HCT116 (cell line): ENCODE data around the gene HEXIM1. TPM values are rescaled to one million over a fixed set of nuclear protein-coding genes. Genes with fewer than 3 reads are reported as not detected.
A peak's percentile ranks its signal among the peaks of the same experiment; 100 is the strongest.

Experiments
- ATAC-seq: fragments of 200-7000 bp; cut with Tn5 transposase; 2 replicates; pipeline ENCODE4 v1.9.1; 2020; ENCODE audit warnings: mild to moderate bottlenecking, moderate library complexity
- BruUV-seq: library from RNA; stranded (reverse); fragments of 400-500 nt; replicated peaks from 2 replicates; lab custom pipeline; 2021; lab: Mats Ljungman, UMichigan
- CTCF ChIA-PET: fragments of 300-600 bp; sonication (Branson Sonifier 250); formaldehyde crosslinking; loops from one replicate; lab custom pipeline; 2021; ENCODE audit warnings: antibody characterized with exemption; lab: Charles Lee
- POLR2A ChIA-PET: fragments of 300-600, 350-600 bp; sonication (Branson Sonifier 250); formaldehyde crosslinking; loops from one replicate; lab custom pipeline; 2021; ENCODE audit warnings: antibody characterized with exemption; lab: Charles Lee
- RAD21 ChIA-PET, 2 experiments: fragments of 300-600 bp; sonication (Branson Sonifier 250); formaldehyde crosslinking; loops; one replicate each; lab custom pipeline; 2023; ENCODE audit warnings: low total read pairs in 2 of 2; ENCODE audit not compliant: uncharacterized antibody in 2 of 2, unreplicated experiment in 2 of 2, low non-redundant PET in 1 of 2; lab: Charles Lee
- DNase-seq: peaks from one replicate; pipeline ENCODE4 v3.0.0-alpha.2; 2010; ENCODE audit warnings: low read depth, low spot score
- H2AFZ ChIP-seq: fragments of 200-600 bp; shearing (Covaris generic), sonication (generic); 2 replicates; pipeline ENCODE4 v1.6.1; 2017; ENCODE audit warnings: low read depth, mixed run types, mixed read lengths, antibody characterized with exemption, low read length; ENCODE audit not compliant: poor library complexity, severe bottlenecking
- H3K27ac ChIP-seq: 2 replicates; pipeline ENCODE4 v1.5.1; 2012; ENCODE audit warnings: low read depth, low read length
- H3K27me3 ChIP-seq: fragments of 200-600 bp; sonication (generic); 2 replicates; pipeline ENCODE4 v1.6.1; 2016; ENCODE audit warnings: mixed run types, low read length, mixed read lengths; ENCODE audit not compliant: insufficient read depth
- H3K36me3 ChIP-seq, 2 experiments: fragments of 200-500 bp in 1 of 2; fragments of 200-600 bp in 1 of 2; sonication (Bioruptor generic) in 1 of 2; sonication (generic) in 1 of 2; 2 replicates each; pipeline versions ENCODE4 v1.5.1 to v1.6.1; 2014 to 2016; ENCODE audit warnings: low read length in 2 of 2, inconsistent platforms in 1 of 2, mixed read lengths in 1 of 2, mixed run types in 1 of 2; ENCODE audit not compliant: insufficient read depth in 2 of 2, control insufficient read depth in 1 of 2
- H3K4me1 ChIP-seq, 2 experiments: fragments of 200-600 bp in 1 of 2; sonication (generic) in 1 of 2; 2 replicates each; pipeline versions ENCODE4 v1.5.1 to v1.6.1; 2012 to 2017; ENCODE audit warnings: low read length in 2 of 2, inconsistent platforms in 1 of 2, mild to moderate bottlenecking in 1 of 2, mixed read lengths in 1 of 2, mixed run types in 1 of 2, moderate library complexity in 1 of 2; ENCODE audit not compliant: insufficient read depth in 2 of 2, control insufficient read depth in 1 of 2
- H3K4me2 ChIP-seq: fragments of 200-600 bp; sonication (generic); 2 replicates; pipeline ENCODE4 v1.6.1; 2017; ENCODE audit warnings: mixed run types, low read length, mixed read lengths
- H3K4me3 ChIP-seq, 2 experiments: fragments of 200-600 bp in 1 of 2; sonication (generic) in 1 of 2; replicated peaks in 1 of 2; 2 replicates each; pipeline ENCODE4 v1.5.1; 2011 to 2016; ENCODE audit warnings: low read length in 2 of 2, control low read depth in 1 of 2, low read depth in 1 of 2, mild to moderate bottlenecking in 1 of 2, mixed read lengths in 1 of 2, mixed run types in 1 of 2
- H3K79me2 ChIP-seq: fragments of 200-600 bp; sonication (generic); 2 replicates; pipeline ENCODE4 v1.6.1; 2017; ENCODE audit warnings: mild to moderate bottlenecking, mixed run types, low read length, moderate library complexity, mixed read lengths; ENCODE audit not compliant: insufficient read depth
- H3K9ac ChIP-seq: fragments of 200-600 bp; sonication (generic); 2 replicates; pipeline ENCODE4 v1.6.1; 2016; ENCODE audit warnings: low read length, mixed read lengths
- H3K9me2 ChIP-seq: fragments of 200-600 bp; sonication (generic), shearing (Covaris generic); 2 replicates; pipeline ENCODE4 v1.6.1; 2017; ENCODE audit warnings: mixed run types, mild to moderate bottlenecking, moderate library complexity; ENCODE audit not compliant: insufficient read depth
- H3K9me3 ChIP-seq, 2 experiments: fragments of 200-500 bp in 1 of 2; fragments of 200-600 bp in 1 of 2; sonication (Bioruptor generic) in 1 of 2; sonication (generic) in 1 of 2; 2 replicates each; pipeline ENCODE4 v1.6.1; 2014 to 2017; ENCODE audit warnings: low read length in 2 of 2, mixed read lengths in 2 of 2, inconsistent platforms in 1 of 2, low read depth in 1 of 2, mild to moderate bottlenecking in 1 of 2, mixed run types in 1 of 2, moderate library complexity in 1 of 2; ENCODE audit not compliant: control insufficient read depth in 1 of 2, insufficient read depth in 1 of 2
- H4K20me1 ChIP-seq: fragments of 200-600 bp; sonication (generic), shearing (Covaris generic); 2 replicates; pipeline ENCODE4 v1.6.1; 2017; ENCODE audit warnings: mixed run types, mild to moderate bottlenecking, moderate library complexity; ENCODE audit not compliant: insufficient read depth
- CBX3 ChIP-seq: IDR thresholded peaks from 2 replicates; pipeline ENCODE4 v1.6.1; 2012; ENCODE audit warnings: low read depth
- EGR1 ChIP-seq: IDR thresholded peaks from 2 replicates; pipeline ENCODE4 v1.6.1; 2012; ENCODE audit warnings: low read depth
- ELF1 ChIP-seq: IDR thresholded peaks from 2 replicates; pipeline ENCODE4 v1.6.1; 2012; ENCODE audit warnings: low read depth, borderline replicate concordance
- EZH2 ChIP-seq: fragments of 200-600 bp; sonication (generic); IDR thresholded peaks from 2 replicates; pipeline ENCODE4 v1.6.1; 2017; ENCODE audit warnings: antibody characterized with exemption, mixed run types
- POLR2AphosphoS5 ChIP-seq: IDR thresholded peaks from 2 replicates; pipeline ENCODE4 v1.6.1; 2011; ENCODE audit warnings: mild to moderate bottlenecking, low read depth, low read length, moderate library complexity
- RAD21 ChIP-seq: IDR thresholded peaks from 2 replicates; pipeline ENCODE4 v1.6.1; 2012; ENCODE audit warnings: low read depth, mild to moderate bottlenecking
- intact Hi-C: fragments of 100-400 bp; cut with micrococcal nuclease; formaldehyde crosslinking; loops from 2 replicates; pipeline ENCODE4 v1.10.0; 2022
- total RNA-seq: library from RNA; stranded (reverse); gene quantifications from one replicate; pipeline ENCODE4 v1.2.1, GENCODE V29; 2021; ENCODE audit not compliant: unreplicated experiment
- TF ChIP-seq, protein P1 (sequence below), 3 experiments: fragments of 200-600 bp in 1 of 3; sonication (generic) in 1 of 3; IDR thresholded peaks in 2 of 3; conservative IDR thresholded peaks in 1 of 3; 2 replicates each; pipeline ENCODE4 v1.5.1; 2012 to 2017; ENCODE audit warnings: low read depth in 2 of 3, low read length in 2 of 3, antibody characterized with exemption in 1 of 3, borderline replicate concordance in 1 of 3, control low read depth in 1 of 3, mild to moderate bottlenecking in 1 of 3, mixed read lengths in 1 of 3, mixed run types in 1 of 3, moderate library complexity in 1 of 3; ENCODE audit not compliant: insufficient read depth in 1 of 3

Gene HEXIM1
- total RNA-seq, 1 experiment from 2014 or later: 58.0 TPM

GRCh38 chr17:45108051-45108450 lies 40.2 kb upstream of the HEXIM1 start:
- DNase-seq: no peak
- no peak overlapping the region for H3K9ac ChIP-seq
- no peak overlapping the region for H3K4me2 ChIP-seq
- POLR2A ChIA-PET: no interaction called here
- no peak overlapping the region for H2AFZ ChIP-seq
- H3K79me2 ChIP-seq: no peaks in the 10 kb centered on the region
- RAD21 ChIA-PET: no interaction called here
- no peaks in the 10 kb centered on the region for H3K9me3 ChIP-seq
- intact Hi-C loops: no loop called here
- CTCF ChIA-PET: interaction anchor here (1.3 to 2.2 kb wide), 4 partner anchors 9 to 90 kb away, joined by 3 to 9 read pairs (median 6); partner anchors contain the start of gene ACBD4
- no peak overlapping the region for H3K4me3 ChIP-seq
- no TSS peak for BruUV-seq
- H3K36me3 ChIP-seq: peaks cover 17 to 36% of the 10 kb centered on the region in 2 experiments
- no peaks in the 10 kb centered on the region for H3K27me3 ChIP-seq
- ATAC-seq: no peak
- no peaks in the 10 kb centered on the region for H4K20me1 ChIP-seq
- TF ChIP-seq CBX3 (no peak), EGR1 (no peak)
- H3K9me2 ChIP-seq: no peaks in the 10 kb centered on the region
- H3K27ac ChIP-seq: no peak overlapping the region; the same call in 1 of the 2 replicates
- peaks cover 3 to 10% of the 10 kb centered on the region in 2 experiments; a peak in 2 of 4 replicates for H3K4me1 ChIP-seq

- no peak for TF ChIP-seq CBX3
- TF ChIP-seq, protein P1, sequence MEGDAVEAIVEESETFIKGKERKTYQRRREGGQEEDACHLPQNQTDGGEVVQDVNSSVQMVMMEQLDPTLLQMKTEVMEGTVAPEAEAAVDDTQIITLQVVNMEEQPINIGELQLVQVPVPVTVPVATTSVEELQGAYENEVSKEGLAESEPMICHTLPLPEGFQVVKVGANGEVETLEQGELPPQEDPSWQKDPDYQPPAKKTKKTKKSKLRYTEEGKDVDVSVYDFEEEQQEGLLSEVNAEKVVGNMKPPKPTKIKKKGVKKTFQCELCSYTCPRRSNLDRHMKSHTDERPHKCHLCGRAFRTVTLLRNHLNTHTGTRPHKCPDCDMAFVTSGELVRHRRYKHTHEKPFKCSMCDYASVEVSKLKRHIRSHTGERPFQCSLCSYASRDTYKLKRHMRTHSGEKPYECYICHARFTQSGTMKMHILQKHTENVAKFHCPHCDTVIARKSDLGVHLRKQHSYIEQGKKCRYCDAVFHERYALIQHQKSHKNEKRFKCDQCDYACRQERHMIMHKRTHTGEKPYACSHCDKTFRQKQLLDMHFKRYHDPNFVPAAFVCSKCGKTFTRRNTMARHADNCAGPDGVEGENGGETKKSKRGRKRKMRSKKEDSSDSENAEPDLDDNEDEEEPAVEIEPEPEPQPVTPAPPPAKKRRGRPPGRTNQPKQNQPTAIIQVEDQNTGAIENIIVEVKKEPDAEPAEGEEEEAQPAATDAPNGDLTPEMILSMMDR (IDR thresholded peaks at IDR 0.05 in 2 of 3, conservative IDR thresholded peaks at IDR 0.05 in 1 of 3; ENCODE audit: borderline replicate concordance in 1 of 3, insufficient read depth in 1 of 3, low read depth in 2 of 3, low read length in 2 of 3): peak; percentile 22 to 63 (median 26); a peak in 3 of 6 replicates
- peak; percentile 31 for TF ChIP-seq POLR2AphosphoS5
- no peak for TF ChIP-seq ELF1
- peak; percentile 78 for TF ChIP-seq RAD21
- no peak for TF ChIP-seq EZH2
- TF ChIP-seq, all 23 proteins: peak for 3
- DNase-seq (no peak), ATAC-seq (peak; percentile 45)
- peaks cover 15 to 30% of the 10 kb centered on the region in 2 experiments for H3K36me3 ChIP-seq
- no peak overlapping the region for H3K4me3 ChIP-seq
- ChIA-PET CTCF (interaction anchor here (0.6 to 2.2 kb wide), 9 partner anchors 10 to 123 kb away, joined by 3 to 13 read pairs (median 5); partner anchors contain the start of genes ACBD4 and PLCD3), POLR2A (interaction anchor here (1.1 kb wide), 1 partner anchor 40 kb away, joined by 6 read pairs; the partner anchor contains the start of gene HEXIM1), RAD21 (no interaction called here)
- no peak overlapping the region for H3K4me2 ChIP-seq
- peak overlapping the region; percentile 21; the same call in 1 of the 2 replicates for H3K27ac ChIP-seq
- H3K27me3 ChIP-seq: no peaks in the 10 kb centered on the region
- no peaks in the 10 kb centered on the region for H3K9me3 ChIP-seq
- no peaks in the 10 kb centered on the region for H3K9me2 ChIP-seq
- intact Hi-C loops: loop anchor here (1.0 kb wide), 1 partner anchor 24 kb away; no protein-coding TSS in a partner anchor
- H3K4me1 ChIP-seq: peaks cover 3 to 10% of the 10 kb centered on the region in 2 experiments; a peak in 2 of 4 replicates
- no peak overlapping the region for H2AFZ ChIP-seq
- no peaks in the 10 kb centered on the region for H3K79me2 ChIP-seq
- no peak overlapping the region for H3K9ac ChIP-seq
- H4K20me1 ChIP-seq: no peaks in the 10 kb centered on the region
- no TSS peak for BruUV-seq
Measured at GRCh38 chr17:45108595-45109521, 39.4 kb upstream of the HEXIM1 start.
